ENCODE results near the gene CSNK1E.
"Not testable (repeated sequence)": the region's sequence is repeated elsewhere in the genome, so short reads cannot be mapped to it uniquely, and the experiment has no call there.

Gene CSNK1E

DNA sequence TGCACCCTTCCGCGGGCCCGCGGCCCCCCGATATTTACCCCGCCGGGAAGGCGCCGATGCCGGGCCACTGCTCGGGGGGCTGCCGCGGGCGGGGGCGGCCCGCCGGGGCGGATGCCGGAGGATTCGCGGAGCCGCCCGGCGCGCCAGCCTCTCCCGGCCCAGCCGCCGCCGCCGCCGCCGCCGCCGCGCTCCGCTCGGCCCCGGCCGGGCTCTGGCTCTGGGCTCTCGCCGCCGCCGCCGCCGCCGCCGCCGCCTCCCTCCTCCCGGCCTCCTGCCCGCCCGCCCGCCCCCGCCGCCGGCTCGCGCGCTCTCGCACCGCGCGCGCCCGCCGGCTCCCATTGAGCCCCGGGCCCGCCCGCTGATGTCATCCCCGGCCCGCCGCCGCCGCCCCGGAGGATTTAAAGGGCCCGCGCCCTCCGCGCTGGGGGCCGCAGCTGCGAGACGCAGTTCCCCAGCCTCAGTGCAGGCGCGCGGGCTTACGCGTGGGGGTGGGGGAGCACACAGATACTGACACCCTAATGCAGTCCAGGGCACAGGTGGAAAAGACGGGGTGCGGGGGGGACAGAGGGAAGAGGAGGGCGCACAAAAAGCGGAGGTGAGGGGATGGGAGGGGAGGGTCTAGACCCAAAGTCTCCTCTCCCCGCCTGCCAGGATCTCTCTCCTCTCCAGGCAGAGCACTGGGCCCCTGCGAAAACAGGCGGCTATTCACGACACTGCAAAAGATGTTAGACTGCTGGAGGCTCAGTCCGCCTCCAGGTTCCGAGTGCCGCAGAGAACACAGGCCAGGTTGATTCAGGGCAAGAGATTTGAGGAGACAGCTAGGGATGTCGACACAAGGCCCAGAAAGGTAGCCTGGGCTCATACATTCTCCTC is at the start of gene CSNK1E:
TSS of gene CSNK1E (minus strand) at position 312 of the 873 bp plus-strand sequence. CDS start 3,276 bp downstream, outside the sequence.
- H3K9me2 ChIP-seq (replicated peaks; ENCODE audit: control insufficient read depth, low read length): no peaks in the 10 kb centered on the region
- peaks cover 54% of the 10 kb centered on the region for H3K79me2 ChIP-seq (ENCODE audit: control insufficient read depth, low read length)
- peak within 1 kb of the TSS; percentile 63 for H3K27ac ChIP-seq (ENCODE audit: low read depth, low read length)
- peaks cover 36% of the 10 kb centered on the region for H3K36me3 ChIP-seq (ENCODE audit: control insufficient read depth, low read length)
- TF ChIP-seq, protein P1, sequence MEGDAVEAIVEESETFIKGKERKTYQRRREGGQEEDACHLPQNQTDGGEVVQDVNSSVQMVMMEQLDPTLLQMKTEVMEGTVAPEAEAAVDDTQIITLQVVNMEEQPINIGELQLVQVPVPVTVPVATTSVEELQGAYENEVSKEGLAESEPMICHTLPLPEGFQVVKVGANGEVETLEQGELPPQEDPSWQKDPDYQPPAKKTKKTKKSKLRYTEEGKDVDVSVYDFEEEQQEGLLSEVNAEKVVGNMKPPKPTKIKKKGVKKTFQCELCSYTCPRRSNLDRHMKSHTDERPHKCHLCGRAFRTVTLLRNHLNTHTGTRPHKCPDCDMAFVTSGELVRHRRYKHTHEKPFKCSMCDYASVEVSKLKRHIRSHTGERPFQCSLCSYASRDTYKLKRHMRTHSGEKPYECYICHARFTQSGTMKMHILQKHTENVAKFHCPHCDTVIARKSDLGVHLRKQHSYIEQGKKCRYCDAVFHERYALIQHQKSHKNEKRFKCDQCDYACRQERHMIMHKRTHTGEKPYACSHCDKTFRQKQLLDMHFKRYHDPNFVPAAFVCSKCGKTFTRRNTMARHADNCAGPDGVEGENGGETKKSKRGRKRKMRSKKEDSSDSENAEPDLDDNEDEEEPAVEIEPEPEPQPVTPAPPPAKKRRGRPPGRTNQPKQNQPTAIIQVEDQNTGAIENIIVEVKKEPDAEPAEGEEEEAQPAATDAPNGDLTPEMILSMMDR (IDR thresholded peaks at IDR 0.05; ENCODE audit: low read depth, low read length, poor library complexity, severe bottlenecking): no peak
- no peak for TF ChIP-seq EZH2phosphoT487 (IDR thresholded peaks at IDR 0.05; ENCODE audit: borderline replicate concordance, low read length)
- peak within 1 kb of the TSS; percentile 84 for H3K4me3 ChIP-seq (ENCODE audit: low read length)
- H3K9me3 ChIP-seq (ENCODE audit: control insufficient read depth, insufficient read depth, low read length): no peaks in the 10 kb centered on the region
- peak within 1 kb of the TSS; percentile 96 for H3K4me2 ChIP-seq (ENCODE audit: low read length)
- peaks cover 49% of the 10 kb centered on the region for H3K4me1 ChIP-seq (ENCODE audit: control insufficient read depth, low read length)
- no peaks in the 10 kb centered on the region for H3K27me3 ChIP-seq (ENCODE audit: control insufficient read depth, low read length)
- peaks cover 21% of the 10 kb centered on the region for H4K20me1 ChIP-seq (ENCODE audit: control insufficient read depth, insufficient read depth, low read depth, low read length)
- no peaks in the 10 kb centered on the region for H3F3A ChIP-seq (ENCODE audit: control insufficient read depth, insufficient read depth)

DNA sequence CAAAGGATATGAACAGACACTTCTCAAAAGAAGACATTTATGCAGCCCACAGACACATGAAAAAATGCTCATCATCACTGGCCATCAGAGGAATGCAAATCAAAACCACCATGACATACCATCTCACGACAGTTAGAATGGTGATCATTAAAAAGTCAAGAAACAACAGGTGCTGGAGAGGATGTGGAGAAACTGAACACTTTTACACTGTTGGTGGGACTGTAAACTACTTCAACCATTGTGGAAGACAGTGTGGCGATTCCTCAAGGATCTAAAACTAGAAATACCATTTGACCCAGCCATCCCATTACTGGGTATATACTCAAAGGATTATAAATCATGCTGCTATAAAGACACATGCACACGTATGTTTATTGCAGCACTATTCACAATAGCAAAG is 48.6 kb upstream of the CSNK1E start:
- not testable (repeated sequence) for H3K27ac ChIP-seq (ENCODE audit: low read depth, low read length); H3K4me3 ChIP-seq (ENCODE audit: low read length); H3K4me1 ChIP-seq (ENCODE audit: control insufficient read depth, low read length); H3K9me3 ChIP-seq (ENCODE audit: control insufficient read depth, insufficient read depth, low read length); H3K27me3 ChIP-seq (ENCODE audit: control insufficient read depth, low read length); H4K20me1 ChIP-seq (ENCODE audit: control insufficient read depth, insufficient read depth, low read depth, low read length); H3F3A ChIP-seq (ENCODE audit: control insufficient read depth, insufficient read depth); H3K36me3 ChIP-seq (ENCODE audit: control insufficient read depth, low read length); H3K79me2 ChIP-seq (ENCODE audit: control insufficient read depth, low read length); H3K9me2 ChIP-seq (replicated peaks; ENCODE audit: control insufficient read depth, low read length); H3K4me2 ChIP-seq (ENCODE audit: low read length)

DNA sequence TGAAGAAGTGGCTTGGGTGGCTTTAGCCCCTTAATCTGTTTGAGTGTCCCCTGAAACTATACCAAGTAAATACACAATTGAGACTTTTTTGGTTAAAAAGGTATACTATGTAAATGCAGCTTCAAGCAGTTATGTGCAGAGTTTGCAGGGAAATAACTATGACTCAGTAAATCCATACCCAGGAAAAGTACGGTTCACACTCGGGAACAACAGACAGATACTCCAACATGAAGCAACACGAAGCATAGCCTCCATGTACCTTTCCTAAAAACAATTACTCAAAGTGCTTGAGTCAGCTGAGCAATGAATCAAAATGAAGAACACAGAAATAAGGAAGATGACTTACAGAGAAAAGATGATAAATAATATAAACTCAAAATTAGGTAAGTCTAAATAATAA is 47.9 kb upstream of the CSNK1E start:
- H3K36me3 ChIP-seq (ENCODE audit: control insufficient read depth, low read length); H3K27me3 ChIP-seq (ENCODE audit: control insufficient read depth, low read length); H3K79me2 ChIP-seq (ENCODE audit: control insufficient read depth, low read length): not testable (repeated sequence)

DNA sequence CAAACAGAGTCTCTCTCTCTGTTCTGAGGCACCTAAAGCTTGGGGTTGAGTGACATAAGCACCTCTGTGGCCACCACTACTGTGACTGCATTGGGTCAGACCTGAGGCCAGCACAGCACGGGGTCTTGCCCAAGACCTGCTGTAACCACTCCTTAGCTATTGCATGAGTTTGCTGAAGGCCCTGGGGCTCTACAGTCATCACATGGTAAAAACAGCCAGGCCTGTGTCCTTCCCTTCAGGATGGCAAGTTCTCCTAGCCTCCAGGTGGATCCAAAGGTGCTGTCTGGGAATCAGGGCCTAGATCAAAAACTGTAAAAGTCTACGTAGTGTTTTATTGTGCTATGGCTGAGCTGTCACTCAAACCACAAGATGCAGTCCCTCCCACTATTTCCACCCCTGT is 43.3 kb upstream of the CSNK1E start:
- H3K27ac ChIP-seq (ENCODE audit: low read depth, low read length); H3F3A ChIP-seq (ENCODE audit: control insufficient read depth, insufficient read depth); H4K20me1 ChIP-seq (ENCODE audit: control insufficient read depth, insufficient read depth, low read depth, low read length); H3K4me1 ChIP-seq (ENCODE audit: control insufficient read depth, low read length); H3K79me2 ChIP-seq (ENCODE audit: control insufficient read depth, low read length); H3K36me3 ChIP-seq (ENCODE audit: control insufficient read depth, low read length); H3K4me3 ChIP-seq (ENCODE audit: low read length); H3K27me3 ChIP-seq (ENCODE audit: control insufficient read depth, low read length); H3K9me2 ChIP-seq (replicated peaks; ENCODE audit: control insufficient read depth, low read length); H3K9me3 ChIP-seq (ENCODE audit: control insufficient read depth, insufficient read depth, low read length); H3K4me2 ChIP-seq (ENCODE audit: low read length): not testable (repeated sequence)

More for the DNA sequence above, 47.9 kb upstream of the CSNK1E start:
- H3K4me2 ChIP-seq (ENCODE audit: low read length); H3K4me1 ChIP-seq (ENCODE audit: control insufficient read depth, low read length); H4K20me1 ChIP-seq (ENCODE audit: control insufficient read depth, insufficient read depth, low read depth, low read length); H3F3A ChIP-seq (ENCODE audit: control insufficient read depth, insufficient read depth); H3K27ac ChIP-seq (ENCODE audit: low read depth, low read length); H3K4me3 ChIP-seq (ENCODE audit: low read length); H3K9me2 ChIP-seq (replicated peaks; ENCODE audit: control insufficient read depth, low read length); H3K9me3 ChIP-seq (ENCODE audit: control insufficient read depth, insufficient read depth, low read length): not testable (repeated sequence)

DNA sequence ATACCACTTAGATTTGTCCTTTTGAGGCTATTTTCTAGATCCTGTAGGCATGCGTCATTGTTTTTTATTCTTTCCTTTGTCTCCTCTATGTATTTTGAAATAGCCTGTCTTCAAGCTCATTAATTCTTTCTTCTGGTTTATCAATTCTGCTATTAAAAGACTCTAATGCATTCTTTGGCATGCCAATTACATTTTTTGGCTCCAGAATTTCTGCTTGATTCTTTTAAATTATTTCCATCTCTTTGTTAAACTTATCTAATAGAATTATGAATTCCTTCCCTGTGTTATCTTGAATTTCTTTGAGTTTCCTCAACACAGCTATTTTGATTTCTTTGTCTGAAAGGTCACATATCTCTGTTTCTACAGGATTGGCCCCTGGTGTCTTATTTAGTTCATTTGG is 42.6 kb upstream of the CSNK1E start:
- H3K79me2 ChIP-seq (ENCODE audit: control insufficient read depth, low read length); H3K4me3 ChIP-seq (ENCODE audit: low read length); H3K27me3 ChIP-seq (ENCODE audit: control insufficient read depth, low read length); H3K9me2 ChIP-seq (replicated peaks; ENCODE audit: control insufficient read depth, low read length); H3K4me2 ChIP-seq (ENCODE audit: low read length); H3K9me3 ChIP-seq (ENCODE audit: control insufficient read depth, insufficient read depth, low read length); H3K4me1 ChIP-seq (ENCODE audit: control insufficient read depth, low read length); H4K20me1 ChIP-seq (ENCODE audit: control insufficient read depth, insufficient read depth, low read depth, low read length); H3K36me3 ChIP-seq (ENCODE audit: control insufficient read depth, low read length); H3K27ac ChIP-seq (ENCODE audit: low read depth, low read length); H3F3A ChIP-seq (ENCODE audit: control insufficient read depth, insufficient read depth): not testable (repeated sequence)

DNA sequence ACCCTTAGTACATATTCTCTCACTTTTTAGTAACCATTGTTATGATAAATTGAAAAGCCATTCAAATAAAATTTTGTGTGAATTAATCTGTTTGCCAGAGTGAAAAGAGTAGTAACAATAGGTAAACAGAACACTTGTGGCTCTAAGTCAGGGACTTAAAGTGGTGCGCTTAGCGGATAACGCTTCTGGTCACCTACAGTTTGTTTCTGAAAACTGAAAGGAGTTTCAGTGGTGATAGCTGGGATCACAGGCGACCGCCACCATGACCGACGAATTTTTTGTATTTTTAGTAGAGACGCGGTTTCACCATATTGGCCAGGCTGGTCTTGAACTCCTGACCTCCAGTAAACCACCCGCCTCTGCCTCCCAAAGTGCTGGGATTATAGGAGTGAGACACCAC is 40.7 kb upstream of the CSNK1E start:
- not testable (repeated sequence) for H3K9me2 ChIP-seq (replicated peaks; ENCODE audit: control insufficient read depth, low read length); H3K36me3 ChIP-seq (ENCODE audit: control insufficient read depth, low read length); H3K27ac ChIP-seq (ENCODE audit: low read depth, low read length); H3K79me2 ChIP-seq (ENCODE audit: control insufficient read depth, low read length); H3K4me3 ChIP-seq (ENCODE audit: low read length); H3K4me2 ChIP-seq (ENCODE audit: low read length); H3K9me3 ChIP-seq (ENCODE audit: control insufficient read depth, insufficient read depth, low read length); H4K20me1 ChIP-seq (ENCODE audit: control insufficient read depth, insufficient read depth, low read depth, low read length); H3K27me3 ChIP-seq (ENCODE audit: control insufficient read depth, low read length); H3F3A ChIP-seq (ENCODE audit: control insufficient read depth, insufficient read depth); H3K4me1 ChIP-seq (ENCODE audit: control insufficient read depth, low read length)
